ENCODE measurements around the gene FCHO2. TPM values are rescaled to one million over a fixed set of nuclear protein-coding genes. Genes with fewer than 3 reads are reported as not detected.

Gene FCHO2
- total and polyA plus RNA-seq, 2 of the 4 experiments (the other 2 are of a cell fraction) = 6.1 to 23.5 TPM

GRCh38 chr5:73007051-73007450 lies 51.2 kb downstream of the FCHO2 start:
- CTCF ChIA-PET = no interaction called here
- Histone ChIP-seq H3K27me3 (ENCODE audit: control insufficient read depth, insufficient read depth, low read length) (no peaks in the 10 kb centered on the region), H2AK9ac (replicated peaks; ENCODE audit: low read depth, low read length, poor library complexity) (no peak overlapping the region), H3K18ac (ENCODE audit: low read depth, low read length) (no peak overlapping the region), H3K14ac (replicated peaks; ENCODE audit: low read depth, low read length) (no peak overlapping the region), H3K9ac (ENCODE audit: low read depth, low read length) (no peak overlapping the region), H3K79me1 (ENCODE audit: low read depth in 1 of 2, low read length in 2 of 2) (peaks cover 2 to 3% of the 10 kb centered on the region in 2 experiments; a peak in 2 of 4 replicates), H3K9me3 (ENCODE audit: control insufficient read depth, insufficient read depth, low read length) (no peaks in the 10 kb centered on the region), H3K56ac (ENCODE audit: extremely low read depth, insufficient read depth, low read length) (no peak overlapping the region), H3K27ac (ENCODE audit: insufficient read depth, low read length) (no peak overlapping the region), H4K8ac (ENCODE audit: low read depth in 2 of 2, low read length in 2 of 2) (no peak overlapping the region), H3K4me1 (ENCODE audit: control insufficient read depth, insufficient read depth, low read length) (no peaks in the 10 kb centered on the region), H3K4me3 (ENCODE audit: insufficient read depth, low read depth, low read length) (no peak overlapping the region), H2BK15ac (ENCODE audit: low read depth, low read length) (no peak overlapping the region), H3K36me3 (ENCODE audit: control insufficient read depth, insufficient read depth, low read length) (peaks cover 2% of the 10 kb centered on the region), H2AK5ac (ENCODE audit: low read depth, low read length) (no peak overlapping the region), H2BK120ac (ENCODE audit: low read depth, low read length) (no peak overlapping the region), H2BK20ac (ENCODE audit: low read depth, low read length) (no peak overlapping the region), H4K91ac (ENCODE audit: insufficient read depth, low read depth, low read length) (no peak overlapping the region), H3K9me1 (ENCODE audit: insufficient read depth, low read length) (no peaks in the 10 kb centered on the region), H4K20me1 (ENCODE audit: insufficient read depth, low read length) (no peaks in the 10 kb centered on the region; the same call in 1 of the 2 replicates), H4K5ac (ENCODE audit: low read depth, low read length) (no peak overlapping the region), H3K4me2 (ENCODE audit: low read depth, low read length) (no peak overlapping the region), H2BK5ac (ENCODE audit: low read depth, low read length, poor library complexity, severe bottlenecking) (no peak overlapping the region), H3K23ac (ENCODE audit: low read depth, low read length) (no peak overlapping the region), H2AFZ (replicated peaks; ENCODE audit: low read length, poor library complexity) (no peak overlapping the region), H3K4ac (ENCODE audit: low read depth, low read length) (no peak overlapping the region)
- ATAC-seq (ENCODE audit: low read depth) (no peak), DNase-seq (no peak)
- no CpG with 5 or more reads among the region's 4 CpGs for WGBS, 2 experiments (ENCODE audit: extremely low coverage in 2 of 2, insufficient read length in 1 of 2)
- in situ Hi-C loops (cut with MboI; ENCODE audit: low sequenced_read_pairs) (no loop called here), intact Hi-C loops (cut with micrococcal nuclease) (no loop called here), dilution Hi-C loops (cut with HindIII; ENCODE audit: low sequenced_read_pairs, unreplicated experiment) (no loop called here)
- POLR2A ChIA-PET (ENCODE audit: unreplicated experiment) = no interaction called here
- no TSS peak for BruUV-seq (replicated peaks)
- TF ChIP-seq CEBPB (IDR thresholded peaks at IDR 0.05; ENCODE audit: low read depth, low read length) (no peak), SMC3 (IDR thresholded peaks at IDR 0.05; ENCODE audit: low read depth, low read length) (no peak), POLR2A (IDR thresholded peaks at IDR 0.05; ENCODE audit: low read depth, low read length) (no peak), CHD1 (IDR thresholded peaks at IDR 0.05; ENCODE audit: low read depth, low read length) (no peak), MAFK (IDR thresholded peaks at IDR 0.05; ENCODE audit: low read depth, low read length) (no peak), FOS (IDR thresholded peaks at IDR 0.05; ENCODE audit: low read depth, low read length) (no peak), RAD21 (IDR thresholded peaks at IDR 0.05; ENCODE audit: low read length) (no peak), BHLHE40 (IDR thresholded peaks at IDR 0.05; ENCODE audit: low read depth, low read length) (no peak), USF2 (IDR thresholded peaks at IDR 0.05; ENCODE audit: low read depth, low read length) (no peak), RCOR1 (IDR thresholded peaks at IDR 0.05; ENCODE audit: insufficient replicate concordance, low read length) (no peak), MXI1 (IDR thresholded peaks at IDR 0.05; ENCODE audit: borderline replicate concordance, low read depth, low read length) (no peak), MAZ (IDR thresholded peaks at IDR 0.05; ENCODE audit: borderline replicate concordance, low read depth, low read length) (no peak), ELK1 (IDR thresholded peaks at IDR 0.05; ENCODE audit: borderline replicate concordance, low read depth, low read length) (no peak), RFX5 (IDR thresholded peaks at IDR 0.05; ENCODE audit: low read depth, low read length) (no peak), NFE2L2 (IDR thresholded peaks at IDR 0.05; ENCODE audit: low read depth, low read length) (no peak)
- TF ChIP-seq, protein P1, sequence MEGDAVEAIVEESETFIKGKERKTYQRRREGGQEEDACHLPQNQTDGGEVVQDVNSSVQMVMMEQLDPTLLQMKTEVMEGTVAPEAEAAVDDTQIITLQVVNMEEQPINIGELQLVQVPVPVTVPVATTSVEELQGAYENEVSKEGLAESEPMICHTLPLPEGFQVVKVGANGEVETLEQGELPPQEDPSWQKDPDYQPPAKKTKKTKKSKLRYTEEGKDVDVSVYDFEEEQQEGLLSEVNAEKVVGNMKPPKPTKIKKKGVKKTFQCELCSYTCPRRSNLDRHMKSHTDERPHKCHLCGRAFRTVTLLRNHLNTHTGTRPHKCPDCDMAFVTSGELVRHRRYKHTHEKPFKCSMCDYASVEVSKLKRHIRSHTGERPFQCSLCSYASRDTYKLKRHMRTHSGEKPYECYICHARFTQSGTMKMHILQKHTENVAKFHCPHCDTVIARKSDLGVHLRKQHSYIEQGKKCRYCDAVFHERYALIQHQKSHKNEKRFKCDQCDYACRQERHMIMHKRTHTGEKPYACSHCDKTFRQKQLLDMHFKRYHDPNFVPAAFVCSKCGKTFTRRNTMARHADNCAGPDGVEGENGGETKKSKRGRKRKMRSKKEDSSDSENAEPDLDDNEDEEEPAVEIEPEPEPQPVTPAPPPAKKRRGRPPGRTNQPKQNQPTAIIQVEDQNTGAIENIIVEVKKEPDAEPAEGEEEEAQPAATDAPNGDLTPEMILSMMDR (conservative IDR thresholded peaks at IDR 0.05; ENCODE audit: low read depth, low read length) = no peak

Measured in IMR-90 (cell line).